K562 (cell line): ENCODE results near the gene ALG9. TPM values are rescaled to one million over a fixed set of nuclear protein-coding genes. Genes with fewer than 3 reads are reported as not detected.

Experiments
- ATAC-seq: fragments of 200-7000 bp; cut with Tn5 transposase; 3 replicates; pipeline ENCODE4 v1.9.1; 2020; ENCODE audit warnings: moderate library complexity
- BruUV-seq: library from RNA; stranded (reverse); fragments of 400-500 nt; replicated peaks from 2 replicates; lab custom pipeline; 2021; lab: Mats Ljungman, UMichigan
- CTCF ChIA-PET: fragments of 300-600 bp; formaldehyde crosslinking; extraction: SDS; loops from one replicate; lab custom pipeline; 2021; ENCODE audit warnings: low intra/inter-chr PET ratio; lab: Yijun Ruan, JAX
- POLR2A ChIA-PET: fragments of 300-600, 350-650 bp; sonication (Branson Sonifier 250); formaldehyde crosslinking; extraction: SDS; loops from one replicate; lab custom pipeline; 2021; ENCODE audit warnings: antibody characterized with exemption, inconsistent platforms; lab: Yijun Ruan, JAX
- DNase-seq, 4 experiments: peaks; one replicate each; pipeline versions ENCODE4 v3.0.0 to v3.0.0-alpha.2; 2011 to 2018; ENCODE audit warnings: low spot score in 3 of 4, mixed read lengths in 3 of 4; ENCODE audit errors: extremely low read depth in 1 of 4
- FAIRE-seq: peaks from 2 replicates; lab custom pipeline; 2011; peaks lifted over from hg19 to GRCh38; lab: Jason Lieb, UNC
- H2AFZ ChIP-seq: 2 replicates; pipeline ENCODE4 v1.6.0; 2011; ENCODE audit warnings: low read depth, low read length, control low read depth, inconsistent platforms
- H3K27ac ChIP-seq: fragments of 200-600 bp; 3 replicates; pipeline ENCODE4 v1.8.0; 2011; ENCODE audit warnings: low read depth, mild to moderate bottlenecking, control low read depth, inconsistent platforms, low read length, moderate library complexity, mixed read lengths; ENCODE audit errors: extremely low read depth
- H3K27me3 ChIP-seq, 2 experiments: fragments of 300-600 bp in 1 of 2; 2 replicates in 1 of 2; 3 replicates in 1 of 2; pipeline versions ENCODE4 v1.6.0 to v1.8.0; 2011; ENCODE audit warnings: inconsistent platforms in 2 of 2, low read length in 2 of 2, mild to moderate bottlenecking in 1 of 2, mixed read lengths in 1 of 2, moderate library complexity in 1 of 2; ENCODE audit not compliant: control insufficient read depth in 2 of 2, insufficient read depth in 2 of 2
- H3K36me3 ChIP-seq: fragments of 300-600 bp; 3 replicates; pipeline ENCODE4 v1.8.0; 2011; ENCODE audit warnings: mild to moderate bottlenecking, low read length, inconsistent platforms; ENCODE audit not compliant: control insufficient read depth, insufficient read depth
- H3K4me1 ChIP-seq, 2 experiments: fragments of 200-600 bp in 1 of 2; replicated peaks in 1 of 2; 2 replicates in 1 of 2; 3 replicates in 1 of 2; pipeline versions ENCODE4 v1.5.1 to v1.8.0; 2011; ENCODE audit warnings: inconsistent platforms in 2 of 2, low read length in 2 of 2, mild to moderate bottlenecking in 1 of 2, mixed read lengths in 1 of 2, moderate library complexity in 1 of 2; ENCODE audit not compliant: control insufficient read depth in 2 of 2, insufficient read depth in 2 of 2
- H3K4me2 ChIP-seq: 2 replicates; pipeline ENCODE4 v1.6.1; 2011; ENCODE audit warnings: low read length, control low read depth, inconsistent platforms, mixed read lengths; ENCODE audit not compliant: insufficient read depth
- H3K4me3 ChIP-seq: fragments of 200-600 bp; sonication (generic), shearing (Covaris generic); 2 replicates; pipeline ENCODE4 v1.5.1; 2016; ENCODE audit warnings: control low read depth, inconsistent platforms
- H3K79me2 ChIP-seq: fragments of 200-600 bp; 3 replicates; pipeline ENCODE4 v1.8.0; 2011; ENCODE audit warnings: low read length, inconsistent platforms; ENCODE audit not compliant: control insufficient read depth, insufficient read depth
- H3K9ac ChIP-seq, 2 experiments: 2 replicates each; pipeline versions ENCODE4 v1.6.0 to v1.6.1; 2011; ENCODE audit warnings: low read depth in 2 of 2, low read length in 2 of 2, control low read depth in 1 of 2, inconsistent platforms in 1 of 2, mild to moderate bottlenecking in 1 of 2, mixed read lengths in 1 of 2; ENCODE audit not compliant: insufficient read depth in 1 of 2
- H3K9me1 ChIP-seq: one replicate; pipeline ENCODE4 v1.6.0; 2011; ENCODE audit warnings: inconsistent platforms, mild to moderate bottlenecking, low read length, moderate library complexity; ENCODE audit not compliant: control insufficient read depth, insufficient read depth
- H3K9me3 ChIP-seq: replicated peaks from 2 replicates; pipeline ENCODE4 v1.5.1; 2011; ENCODE audit warnings: low read depth, low read length, inconsistent platforms; ENCODE audit not compliant: control insufficient read depth, insufficient read depth
- H4K20me1 ChIP-seq: replicated peaks from 2 replicates; pipeline ENCODE4 v1.6.1; 2011; ENCODE audit warnings: low read length, inconsistent platforms, mixed read lengths; ENCODE audit not compliant: control insufficient read depth, insufficient read depth
- CTCF ChIP-seq, 3 experiments: IDR thresholded peaks in 2 of 3; conservative IDR thresholded peaks in 1 of 3; 2 replicates each; pipeline ENCODE4 v1.5.1; 2011 to 2012; ENCODE audit warnings: low read length in 3 of 3, mild to moderate bottlenecking in 3 of 3, control low read depth in 2 of 3, improper control_type of control experiment in 1 of 3, inconsistent platforms in 1 of 3, low read depth in 1 of 3, mixed read lengths in 1 of 3, moderate library complexity in 1 of 3; ENCODE audit not compliant: insufficient read depth in 2 of 3
- FOXK2 ChIP-seq, 2 experiments: fragments of 450-650 bp; IDR thresholded peaks in 1 of 2; conservative IDR thresholded peaks in 1 of 2; 2 replicates each; pipeline ENCODE4 v1.6.1; 2016; ENCODE audit warnings: low read depth in 2 of 2, mild to moderate bottlenecking in 1 of 2
- GABPB1 ChIP-seq: sonication (generic); formaldehyde crosslinking; IDR thresholded peaks from 2 replicates; pipeline ENCODE4 v1.8.0; 2022; ENCODE audit warnings: mild to moderate bottlenecking, missing genetic modification reagents
- HDAC3 ChIP-seq: fragments of 450-650 bp; IDR thresholded peaks from 2 replicates; pipeline ENCODE4 v1.6.1; 2018; ENCODE audit warnings: borderline replicate concordance, mild to moderate bottlenecking, moderate library complexity; ENCODE audit not compliant: partially characterized antibody
- MCM2 ChIP-seq: fragments of 450-650 bp; IDR thresholded peaks from 2 replicates; pipeline ENCODE4 v1.6.1; 2017; ENCODE audit warnings: low read depth, mild to moderate bottlenecking
- MED1 ChIP-seq: sonication (generic); formaldehyde crosslinking; IDR thresholded peaks from 2 replicates; pipeline ENCODE4 v1.8.1; 2023; ENCODE audit warnings: missing genetic modification reagents, borderline replicate concordance
- MYBL2 ChIP-seq, 2 experiments: fragments of 450-650 bp in 1 of 2; sonication (generic) in 1 of 2; formaldehyde crosslinking in 1 of 2; IDR thresholded peaks; 2 replicates each; pipeline versions ENCODE4 v1.6.1 to v1.8.1; 2017 to 2022; ENCODE audit warnings: borderline replicate concordance in 1 of 2, inconsistent platforms in 1 of 2, low read depth in 1 of 2, mild to moderate bottlenecking in 1 of 2, missing genetic modification reagents in 1 of 2, moderate library complexity in 1 of 2
- NONO ChIP-seq, 2 experiments: fragments of 200-400 bp in 1 of 2; fragments of 450-650 bp in 1 of 2; formaldehyde crosslinking in 1 of 2; IDR thresholded peaks; 2 replicates each; pipeline ENCODE4 v1.6.1; 2017; ENCODE audit warnings: low read depth in 2 of 2, mild to moderate bottlenecking in 2 of 2, moderate library complexity in 2 of 2, low read length in 1 of 2
- PKNOX1 ChIP-seq: fragments of 450-650 bp; IDR thresholded peaks from 2 replicates; pipeline ENCODE4 v1.6.1; 2016
- RAD21 ChIP-seq, 2 experiments: fragments of 250-450 bp in 1 of 2; fragments of 450-650 bp in 1 of 2; sonication (Bioruptor Pico) in 1 of 2; formaldehyde crosslinking in 1 of 2; IDR thresholded peaks in 1 of 2; conservative IDR thresholded peaks in 1 of 2; 2 replicates each; pipeline versions ENCODE4 v1.4.0 to v1.8.0; 2020 to 2022; ENCODE audit warnings: mild to moderate bottlenecking in 2 of 2, moderate library complexity in 1 of 2
- ZC3H4 ChIP-seq: sonication (generic); formaldehyde crosslinking; IDR thresholded peaks from 2 replicates; pipeline ENCODE4 v1.9.0; 2021; ENCODE audit warnings: missing genetic modification reagents, borderline replicate concordance
- ZNF134 ChIP-seq: fragments of 250-450 bp; sonication (Bioruptor Pico); conservative IDR thresholded peaks from 2 replicates; pipeline ENCODE4 v1.4.0; 2020
- ZNF707 ChIP-seq: fragments of 250-450 bp; sonication (Bioruptor Pico); conservative IDR thresholded peaks from 2 replicates; pipeline ENCODE4 v1.8.0; 2022; ENCODE audit warnings: inconsistent platforms, mild to moderate bottlenecking, moderate library complexity
- ZNF717 ChIP-seq: fragments of 250-450 bp; sonication (Bioruptor Pico); IDR thresholded peaks from 2 replicates; pipeline ENCODE4 v1.5.0; 2021
- in situ Hi-C: fragments of 300-500 bp; cut with MboI; formaldehyde crosslinking; loops from 4 replicates; pipeline ENCODE4 v1.15.0; 2018; ENCODE audit warnings: inconsistent platforms, mixed read lengths
- intact Hi-C: fragments of 100-400 bp; cut with micrococcal nuclease; formaldehyde crosslinking; loops from 2 replicates; pipeline ENCODE4 v1.14.2; 2022
- polyA plus RNA-seq, 8 experiments: library from polyadenylated mRNA; depleted of rRNA in 4 of 8; stranded (reverse) in 5 of 8; unstranded in 3 of 8; fragments of >200 nt; fragmentation: Nextera tagmentation in 2 of 8; fragmentation: Illumina TruSeq in 1 of 8; extraction: Ambion mirVana in 2 of 8; extraction: Trizol in 1 of 8; gene quantifications; 2 replicates each; pipeline versions ENCODE4 v1.2.1 to v1.2.3, GENCODE V29; 2011 to 2014; ENCODE audit warnings: inconsistent platforms in 1 of 8, missing spikeins in 1 of 8
- total RNA-seq, 7 experiments: library from RNA; depleted of rRNA in 6 of 7; stranded (reverse); fragments of >200 nt in 6 of 7; fragmentation: Illumina TruSeq in 2 of 7; extraction: Trizol in 2 of 7; gene quantifications; 2 replicates each; pipeline versions ENCODE4 v1.2.1 to v1.2.3, GENCODE V29; 2011 to 2021; ENCODE audit warnings: low replicate concordance in 1 of 7

ALG9 gene
- total and polyA plus RNA-seq, 9 of the 15 experiments (the other 6 are each of a cell fraction or from before 2014, with no cell fraction given) = 11.5 to 40.5 (median 24.9) TPM

- no peaks in the 10 kb centered on the region for H3K79me2 ChIP-seq
- BruUV-seq = TSS peak; percentile 30
- DNase-seq (peak in 1 of 4 experiments; percentile 11), ATAC-seq (peak; percentile 66; the same call in 2 of the 3 replicates), FAIRE-seq (peak; percentile 46)
- no peak overlapping the region for H2AFZ ChIP-seq
- peaks cover 40% of the 10 kb centered on the region; the same call in 2 of the 3 replicates for H3K36me3 ChIP-seq
- H3K27ac ChIP-seq = no peak overlapping the region
- intact Hi-C loops (no loop called here), in situ Hi-C loops (no loop called here)
- H3K4me3 ChIP-seq = no peak overlapping the region
- POLR2A ChIA-PET = no interaction called here
- no peaks in the 10 kb centered on the region for H3K4me1 ChIP-seq
- H3K9me3 ChIP-seq = no peaks in the 10 kb centered on the region
- no peak overlapping the region for H3K9ac ChIP-seq
- H3K4me2 ChIP-seq = no peak overlapping the region
- no peaks in the 10 kb centered on the region for H3K27me3 ChIP-seq
- no peaks in the 10 kb centered on the region for H3K9me1 ChIP-seq
- CTCF ChIA-PET = interaction anchor here (1.2 kb wide), 1 partner anchor 286 kb away, joined by 3 read pairs; no protein-coding TSS in a partner anchor
- TF ChIP-seq NONO (IDR thresholded peaks at IDR 0.05; ENCODE audit: low read depth in 2 of 2, low read length in 1 of 2) (no peak), ZNF134 (CRISPR knock-in tag) (no peak), MCM2 (no peak), PKNOX1 (no peak), RAD21 (CRISPR knock-in tag; conservative IDR thresholded peaks at IDR 0.05 in 1 of 2, IDR thresholded peaks at IDR 0.05 in 1 of 2) (peak; percentile 25 to 44; a peak in 3 of 4 replicates), MED1 (CRISPR knock-in tag) (no peak), HDAC3 (no peak), ZNF707 (CRISPR knock-in tag) (no peak), CTCF (IDR thresholded peaks at IDR 0.05 in 2 of 3, conservative IDR thresholded peaks at IDR 0.05 in 1 of 3; ENCODE audit: insufficient read depth in 2 of 3, low read depth in 1 of 3, low read length in 3 of 3) (peak in 2 of 3 experiments; percentile 32 to 43; a peak in 2 of 6 replicates), ZNF717 (CRISPR knock-in tag) (no peak), MYBL2 (IDR thresholded peaks at IDR 0.05; ENCODE audit: low read depth) (no peak), MYBL2 (CRISPR knock-in tag; IDR thresholded peaks at IDR 0.05; ENCODE audit: borderline replicate concordance) (no peak), ZC3H4 (no peak), FOXK2 (conservative IDR thresholded peaks at IDR 0.05 in 1 of 2, IDR thresholded peaks at IDR 0.05 in 1 of 2; ENCODE audit: low read depth in 2 of 2) (no peak), GABPB1 (CRISPR knock-in tag) (no peak)
- H4K20me1 ChIP-seq = no peaks in the 10 kb centered on the region
Observed at GRCh38 chr11:111851636-111852035, 19.7 kb downstream of the ALG9 start.
